NCI-H2107 (cell line): Measurements from ENCODE around the gene TEX44.
"Not testable (repeated sequence)": the region's sequence is repeated elsewhere in the genome, so short reads cannot be mapped to it uniquely, and the experiment has no call there.

ENCODE experiments used
- DNase-seq: peaks from one replicate; lab custom pipeline; 2025; lab: John Stamatoyannopoulos, UW

Gene TEX44

DNA sequence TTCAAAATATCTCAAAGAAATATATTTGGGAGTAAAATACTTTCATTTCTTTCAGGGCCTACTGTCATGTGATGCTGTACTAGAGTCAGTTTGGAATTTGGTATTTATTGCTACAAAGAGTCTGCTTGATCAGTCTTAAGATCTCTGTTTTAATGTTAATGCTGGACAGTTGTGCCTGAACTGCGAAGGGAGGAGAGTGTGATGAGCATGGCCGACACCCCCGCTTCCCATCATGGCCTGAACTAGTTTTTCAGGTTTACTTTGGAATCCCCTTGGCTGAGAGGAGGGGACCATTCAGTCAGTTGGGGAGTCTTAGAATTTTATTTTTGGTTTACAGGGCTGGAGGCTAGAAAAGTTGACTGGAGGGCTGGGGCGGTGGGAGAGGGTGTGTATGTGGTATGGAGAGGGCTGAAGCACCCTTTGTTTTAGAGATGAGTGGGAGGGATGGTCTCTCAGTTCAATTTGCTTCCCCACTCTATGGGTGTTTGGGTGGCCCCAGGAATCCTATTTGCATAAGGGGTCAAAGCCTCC, 20.9 kb upstream of the TEX44 start:
- no peak for DNase-seq

DNA sequence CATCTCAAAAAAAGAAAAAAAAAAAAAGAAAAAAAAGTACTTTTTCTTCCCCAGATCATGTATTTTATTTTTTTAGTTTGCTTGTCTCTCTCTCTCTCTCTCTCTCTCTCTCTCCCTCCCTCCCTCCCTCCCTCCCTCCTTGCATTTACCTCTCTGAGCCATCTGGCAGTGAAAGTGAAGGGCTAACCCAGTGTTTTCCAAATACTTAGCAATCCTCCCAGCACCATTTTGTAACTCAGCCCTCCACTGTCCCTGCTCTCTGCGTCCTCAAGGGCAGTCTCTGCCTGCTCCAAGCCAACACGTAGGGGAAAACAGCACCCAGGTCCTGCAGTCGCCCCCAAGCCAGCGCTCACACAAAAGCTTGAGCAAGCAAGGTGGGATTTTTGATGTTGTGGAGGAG, 19.6 kb upstream of the TEX44 start:
- DNase-seq, result no peak

DNA sequence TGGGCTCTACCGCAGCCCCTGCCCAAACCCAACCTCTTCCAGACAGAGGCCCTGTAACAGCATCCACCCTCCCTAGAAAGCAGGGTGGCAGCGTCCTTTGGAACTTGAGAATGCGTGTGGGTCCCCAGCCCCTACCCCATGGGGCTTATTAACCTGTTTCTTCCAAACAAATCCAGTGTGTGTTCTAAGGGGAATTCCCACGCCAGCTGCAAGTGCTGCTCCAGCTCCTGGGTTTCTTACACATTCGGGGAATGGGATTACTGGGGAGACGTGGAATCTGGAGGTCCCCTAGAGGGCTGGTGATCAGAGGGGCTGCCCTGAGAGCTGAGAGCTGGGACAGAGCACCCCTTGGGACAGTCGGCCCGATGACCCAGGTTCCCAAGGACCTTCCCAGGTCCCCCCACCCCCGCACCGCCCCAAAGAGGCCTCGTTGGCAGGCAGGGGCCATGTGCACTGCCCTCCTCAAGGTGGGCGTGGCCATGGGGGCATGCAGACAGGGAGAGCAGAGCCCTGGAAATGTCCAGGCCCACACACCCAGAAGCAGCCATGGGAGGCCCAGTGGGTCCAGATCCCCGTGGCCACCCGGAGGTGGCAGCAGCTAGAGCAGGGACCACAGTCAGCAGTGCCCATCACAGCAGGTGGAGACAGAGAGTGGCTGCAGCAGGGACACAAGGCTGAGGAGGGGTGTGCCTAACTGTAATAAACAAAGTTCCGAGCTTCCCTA, 18.8 kb upstream of the TEX44 start:
- no peak for DNase-seq

DNA sequence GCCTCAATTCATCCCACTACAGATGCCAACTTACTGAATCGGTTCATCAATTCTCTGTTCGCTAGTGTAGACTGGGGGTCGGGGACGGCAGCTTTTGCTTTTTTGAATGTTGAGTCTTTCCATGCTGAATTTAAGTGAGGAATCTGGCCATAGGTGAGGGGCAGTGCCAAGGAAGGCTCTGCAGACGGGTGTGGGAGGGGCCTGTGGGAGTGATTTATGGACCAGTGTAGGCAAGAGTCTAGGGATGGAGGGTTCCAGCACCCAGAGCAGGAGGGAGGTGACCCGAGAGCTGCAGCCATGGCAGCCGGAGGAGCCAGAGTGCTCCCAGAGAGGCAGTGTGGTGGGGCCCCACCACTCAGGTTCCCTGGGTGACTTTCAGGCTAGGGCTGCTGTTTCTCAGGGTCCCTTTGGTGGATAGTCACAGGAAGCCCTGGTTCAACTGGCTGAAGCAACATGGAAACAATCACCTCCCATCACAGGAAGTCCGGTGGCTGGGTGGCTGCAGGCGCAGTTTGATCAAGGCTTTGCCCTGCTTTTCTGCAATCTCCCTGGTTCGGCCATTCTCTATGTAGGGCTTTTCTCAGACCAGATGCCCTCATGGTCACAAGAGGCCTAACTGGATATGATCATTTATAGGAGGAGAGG, 16.9 kb upstream of the TEX44 start:
- DNase-seq, result no peak

DNA sequence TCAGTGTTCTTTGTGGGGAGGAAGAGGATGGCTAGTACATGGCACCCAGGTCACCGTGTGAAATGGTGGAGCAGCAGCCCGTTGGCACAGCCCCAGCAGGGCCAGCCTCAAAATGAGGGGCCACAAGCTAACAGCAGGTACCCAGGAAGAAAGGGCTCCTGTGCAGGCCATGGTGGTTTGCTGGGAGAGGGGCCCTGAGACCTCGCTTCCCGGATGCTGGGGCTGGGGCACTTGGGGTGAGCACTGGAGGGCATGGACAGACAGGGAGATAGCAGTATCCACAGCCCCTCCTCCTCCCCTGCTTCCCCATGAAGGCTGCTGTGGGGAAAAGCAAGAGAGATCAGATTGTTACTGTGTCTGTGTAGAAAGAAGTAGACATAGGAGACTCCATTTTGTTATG, 16.2 kb upstream of the TEX44 start:
- no peak for DNase-seq

DNA sequence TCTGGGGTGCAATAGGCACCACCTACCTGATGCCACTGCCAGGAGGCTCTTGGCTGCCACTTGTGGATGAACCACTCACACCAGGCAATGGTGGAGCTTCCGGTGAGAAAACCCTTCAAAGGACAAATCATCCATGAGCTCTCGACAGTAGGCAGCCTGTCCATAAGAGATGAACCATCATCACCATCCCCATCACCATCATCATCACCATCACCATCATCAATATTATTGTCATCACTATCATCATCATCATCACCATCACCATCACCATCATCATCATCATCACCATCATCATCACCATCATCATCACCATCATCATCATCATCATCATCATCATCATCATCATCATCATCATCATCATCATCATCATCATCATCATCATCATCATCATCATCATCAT, 14.0 kb upstream of the TEX44 start:
- not testable (repeated sequence) for DNase-seq

DNA sequence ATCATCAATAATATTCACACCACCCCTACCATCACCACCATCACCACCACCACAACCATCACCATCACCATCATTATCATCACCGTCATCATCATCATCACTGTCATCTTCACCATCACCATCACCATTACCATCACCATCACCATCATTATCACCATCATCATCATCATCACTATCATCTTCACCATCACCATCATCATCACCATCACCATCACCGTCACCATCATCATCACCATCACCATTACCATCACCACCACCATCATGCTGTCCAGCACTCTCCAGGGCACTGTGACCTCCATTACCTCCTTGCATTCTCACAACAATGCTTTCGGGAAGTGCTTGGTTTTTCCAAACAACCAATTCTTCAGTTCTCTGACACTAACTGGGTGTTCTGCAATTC, 13.1 kb upstream of the TEX44 start:
- DNase-seq, result no peak

DNA sequence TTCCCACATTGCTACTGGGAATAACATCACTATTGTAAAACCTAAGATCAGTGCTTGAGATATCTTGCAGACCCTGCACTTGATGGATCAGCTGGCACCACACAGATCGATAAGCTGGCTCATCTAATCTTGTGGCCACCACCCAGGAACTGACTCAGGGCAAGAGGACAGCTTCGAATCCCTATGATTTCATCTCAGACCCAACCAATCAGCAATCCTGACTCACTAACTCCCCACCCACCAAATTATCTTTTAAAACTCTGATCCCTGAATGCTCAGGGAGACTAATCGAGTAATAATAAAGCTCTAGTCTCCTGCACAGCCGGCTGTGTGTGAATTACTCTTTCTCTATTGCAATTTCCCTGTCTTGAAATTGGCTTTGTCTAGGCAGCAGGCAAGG, 11.3 kb upstream of the TEX44 start:
- no peak for DNase-seq

DNA sequence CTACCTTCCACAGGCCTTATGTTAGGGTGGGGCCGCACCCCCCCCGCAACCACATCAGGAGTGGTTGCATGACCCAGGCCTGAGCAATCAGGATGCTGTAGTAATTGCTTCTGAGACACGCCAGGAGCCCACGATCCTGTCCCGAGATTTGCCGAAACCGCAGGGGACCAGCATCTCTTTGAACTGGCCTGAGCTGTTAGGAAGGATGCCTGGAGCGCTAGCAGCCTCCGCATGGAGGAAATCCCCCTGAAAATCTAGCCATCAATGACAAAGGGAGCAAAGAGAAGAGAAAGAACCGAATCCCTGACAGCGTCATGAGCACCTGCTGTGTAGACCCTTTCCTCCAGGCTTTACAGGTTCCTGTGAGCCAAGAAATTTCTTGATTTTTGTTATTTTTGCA, 8.7 kb upstream of the TEX44 start:
- no peak for DNase-seq

DNA sequence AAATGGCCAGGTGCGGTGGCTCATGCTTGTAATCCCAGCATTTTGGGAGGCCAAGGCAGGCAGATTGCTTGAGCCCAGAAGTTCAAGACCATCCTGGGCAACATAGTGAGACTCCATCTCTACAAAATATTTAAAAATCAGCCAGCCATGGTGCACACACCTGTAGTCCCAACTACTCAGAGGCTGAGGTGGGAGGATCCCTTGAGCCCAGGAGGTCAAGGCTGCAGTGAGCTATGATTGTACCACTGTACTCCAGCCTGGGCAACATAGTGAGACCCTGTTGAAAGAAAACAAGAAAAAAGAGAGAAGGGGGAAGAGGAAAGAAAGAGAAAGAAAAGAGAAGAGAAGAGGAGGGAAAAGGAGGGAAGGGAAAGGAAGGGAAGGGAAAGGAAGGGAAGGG, 4.9 kb upstream of the TEX44 start:
- DNase-seq, result not testable (repeated sequence)

DNA sequence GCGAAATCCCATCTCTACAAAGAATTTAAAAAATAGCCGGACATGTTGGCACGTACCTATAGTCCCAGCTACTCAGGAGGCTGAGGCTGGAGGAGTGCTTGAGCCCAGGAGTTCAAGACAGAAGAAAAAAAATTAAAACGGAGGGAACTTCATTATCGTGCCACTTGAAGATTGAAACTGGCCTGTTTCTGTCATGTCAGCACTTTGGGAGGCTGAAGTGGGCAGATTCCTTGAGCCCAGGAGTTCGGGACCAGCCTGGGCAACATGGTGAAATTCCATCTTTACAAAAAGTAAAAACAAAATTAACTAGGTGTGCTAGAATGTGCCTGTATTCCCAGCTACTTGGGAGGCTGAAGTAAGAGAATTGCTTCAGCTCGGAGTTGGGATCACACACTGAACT, 3.0 kb upstream of the TEX44 start:
- no peak for DNase-seq

DNA sequence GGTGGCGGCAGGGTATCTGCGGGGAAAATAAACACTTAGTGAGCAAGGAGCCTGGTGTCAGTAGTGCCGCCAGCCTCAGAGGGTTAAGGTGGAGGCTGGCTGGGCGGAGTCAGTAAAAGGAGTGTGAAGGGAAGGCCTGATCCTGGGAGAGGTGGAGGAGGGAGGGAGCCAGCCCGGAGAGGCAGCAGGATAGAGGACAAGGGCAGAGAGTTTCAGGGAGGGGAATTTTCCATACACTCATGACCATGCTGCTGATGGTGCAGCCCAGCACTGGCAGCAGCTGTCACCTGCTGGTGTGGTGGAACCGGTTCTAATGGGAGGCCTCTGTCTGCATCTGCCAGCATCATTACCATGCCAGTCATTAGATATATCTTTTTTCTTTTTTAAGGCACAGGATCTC, 2.0 kb upstream of the TEX44 start:
- no peak for DNase-seq

DNA sequence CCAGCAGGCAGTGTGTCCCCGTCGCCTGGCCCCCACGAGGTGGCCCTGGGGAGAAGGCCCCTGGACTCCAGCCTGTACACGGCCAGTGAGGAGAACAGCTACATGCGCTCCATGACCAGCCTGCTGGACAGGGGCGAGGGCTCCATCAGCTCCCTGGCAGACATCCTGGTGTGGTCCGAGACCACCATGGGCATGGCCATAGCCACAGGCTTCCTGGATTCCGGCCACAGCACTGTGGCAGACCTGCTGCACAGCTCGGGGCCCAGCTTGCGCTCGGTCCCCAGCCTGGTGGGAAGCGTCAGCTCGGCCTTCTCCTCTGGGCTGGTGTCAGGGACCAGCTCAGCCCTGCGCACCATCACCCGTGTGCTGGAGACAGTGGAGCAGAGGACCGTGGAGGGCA, 1.0 kb downstream of the TEX44 start:
- no peak for DNase-seq

DNA sequence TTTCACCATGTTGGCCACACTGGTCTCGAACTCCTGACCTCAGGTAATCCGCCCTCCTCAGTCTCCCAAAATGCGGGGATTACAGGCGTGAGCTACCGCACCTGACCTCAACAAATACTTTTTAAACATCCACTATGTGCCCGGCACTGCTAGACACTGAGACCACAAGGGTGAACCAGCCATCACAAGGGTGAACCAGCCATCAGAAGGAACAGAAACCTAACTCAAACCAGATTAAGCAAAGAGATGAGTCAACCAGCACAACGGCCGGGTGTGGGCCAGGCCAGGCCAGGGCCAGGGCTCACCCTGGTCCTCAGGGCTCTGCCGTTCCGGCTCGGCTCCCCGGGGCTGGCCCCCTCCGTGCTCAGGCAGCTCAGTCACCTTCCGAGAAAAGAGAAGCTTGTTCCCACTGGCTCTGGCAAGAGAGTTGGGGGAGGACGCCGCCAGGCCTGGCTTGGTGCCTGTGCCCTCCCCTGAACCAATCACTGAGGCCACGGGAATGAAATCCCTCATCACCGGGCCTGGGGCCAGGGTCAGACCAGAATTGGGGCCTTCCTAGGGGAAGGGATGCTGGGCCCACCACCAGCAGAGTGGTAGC, 4.4 kb downstream of the TEX44 start:
- DNase-seq, result no peak

DNA sequence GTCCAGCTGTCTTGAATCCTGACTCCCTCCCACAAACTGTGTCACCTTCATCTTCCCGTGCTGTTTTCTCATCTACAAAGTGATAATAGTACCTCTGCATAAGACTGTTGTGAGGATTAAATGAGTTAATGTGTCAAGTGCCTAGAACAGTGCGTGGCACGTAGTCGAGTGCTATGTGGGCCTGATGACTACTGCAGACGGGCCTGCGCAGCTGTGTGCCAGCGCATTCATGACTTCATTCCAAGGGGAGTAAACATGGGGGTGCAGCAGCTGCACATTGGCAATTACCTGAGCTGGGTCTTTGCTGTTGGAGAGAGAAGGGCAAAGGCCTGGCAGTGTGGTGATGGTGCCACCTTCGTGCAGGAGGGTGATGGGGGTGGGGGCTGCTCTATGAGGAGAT, 5.0 kb downstream of the TEX44 start:
- no peak for DNase-seq

DNA sequence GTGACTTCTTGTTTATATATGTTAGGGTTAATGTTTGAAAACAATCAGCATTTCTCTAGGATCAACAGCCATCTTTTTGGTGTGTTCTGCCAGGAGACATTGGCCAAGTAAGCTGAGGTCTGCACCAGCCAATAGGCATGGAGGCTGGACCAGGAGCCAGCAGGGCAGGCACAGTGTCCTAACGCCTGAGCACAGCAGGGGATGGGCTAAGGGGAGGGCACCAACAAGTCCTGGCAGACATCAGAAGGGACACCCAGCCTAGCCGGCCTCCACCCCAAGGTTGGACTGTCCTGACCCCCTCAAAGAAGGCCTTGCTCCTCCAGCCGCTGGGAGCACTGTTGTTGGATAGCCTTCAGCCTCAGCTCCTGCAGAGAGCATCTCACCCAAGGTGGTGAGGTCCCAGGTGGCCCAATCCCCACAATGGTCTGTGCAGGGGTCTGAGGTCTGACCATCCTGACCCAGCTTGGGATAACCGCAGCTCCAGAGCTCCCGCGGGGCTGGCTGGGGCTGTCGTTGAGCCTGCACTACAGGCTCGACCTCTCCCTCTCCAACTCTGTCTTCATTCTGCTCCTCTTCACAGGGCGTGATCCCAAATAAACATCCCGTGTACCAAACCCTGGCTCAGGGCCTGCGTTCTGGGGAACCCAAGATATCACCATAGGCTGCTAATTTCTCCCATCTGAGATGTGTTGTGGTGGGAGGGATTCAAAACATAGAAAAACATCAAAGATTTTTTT, 8.1 kb downstream of the TEX44 start:
- DNase-seq, result no peak

DNA sequence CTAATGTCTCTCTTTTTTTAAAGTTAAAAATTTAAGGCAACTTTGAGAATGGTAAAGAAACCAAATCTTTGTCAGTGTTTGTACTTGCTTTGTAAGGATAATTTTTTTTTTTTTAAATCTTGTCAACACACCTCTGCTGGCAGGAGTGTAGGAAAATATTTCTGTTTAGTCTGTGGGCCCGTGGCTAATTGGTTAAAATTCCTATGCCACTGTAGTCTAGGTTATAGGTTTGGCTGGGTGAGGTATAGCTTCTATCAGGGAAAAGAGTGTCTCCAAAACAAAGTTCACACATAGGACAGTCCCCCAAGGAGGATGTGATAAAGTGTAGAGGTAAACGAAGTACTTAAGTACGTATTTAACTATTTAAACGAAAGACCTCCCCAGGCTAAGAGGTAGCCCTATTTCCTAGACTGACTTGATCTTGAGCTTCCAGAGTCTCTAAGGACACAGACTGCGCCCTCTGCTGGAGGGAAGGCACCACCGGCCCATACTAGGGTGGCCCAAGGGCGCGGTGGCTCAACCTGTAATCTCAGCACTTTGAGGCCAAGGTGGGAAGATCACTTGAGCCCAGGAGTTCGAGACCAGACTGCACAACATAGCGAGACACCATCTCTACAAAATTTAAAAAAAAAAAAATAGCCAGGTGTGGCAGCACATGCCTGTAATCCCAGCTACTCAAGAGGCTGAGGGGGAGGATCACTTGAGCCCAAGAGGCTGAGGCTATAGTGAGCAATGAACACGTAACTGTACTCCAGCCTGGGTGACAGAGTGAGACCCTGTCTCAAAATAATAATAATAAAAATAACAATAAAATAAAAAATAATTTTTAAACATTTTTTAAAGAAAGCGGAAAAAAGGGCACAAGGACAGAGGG, 8.9 kb downstream of the TEX44 start:
- DNase-seq, result peak; percentile 64

DNA sequence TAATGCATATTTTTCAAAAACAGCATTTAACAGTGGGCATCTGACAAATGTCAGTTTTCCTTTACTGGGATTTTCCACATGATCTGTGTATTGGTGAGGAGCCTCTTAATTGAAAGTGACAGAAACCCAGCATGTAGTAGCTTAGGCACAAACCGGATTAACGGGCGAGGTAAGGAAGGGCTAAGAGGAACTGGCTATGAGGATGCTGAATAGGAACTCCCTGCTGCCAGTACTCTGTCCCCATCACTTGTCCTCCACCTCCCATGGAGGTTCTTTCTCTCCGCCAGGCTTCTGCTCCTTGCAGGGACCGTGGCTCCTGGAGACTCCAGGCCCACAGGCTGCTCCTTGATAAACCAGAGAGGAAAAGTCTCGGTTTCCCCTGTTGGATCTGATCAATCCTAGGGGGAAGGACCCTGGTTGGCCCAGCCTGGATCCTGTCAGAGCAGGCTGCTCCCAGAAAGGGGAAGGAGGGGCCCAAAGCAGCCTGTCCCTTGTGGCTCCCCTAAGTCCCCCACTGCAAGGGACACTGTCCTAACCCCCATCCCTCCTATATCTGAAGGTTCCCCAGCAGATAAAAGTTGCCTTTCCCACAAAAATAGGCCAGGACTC, 10.3 kb downstream of the TEX44 start:
- no peak for DNase-seq

DNA sequence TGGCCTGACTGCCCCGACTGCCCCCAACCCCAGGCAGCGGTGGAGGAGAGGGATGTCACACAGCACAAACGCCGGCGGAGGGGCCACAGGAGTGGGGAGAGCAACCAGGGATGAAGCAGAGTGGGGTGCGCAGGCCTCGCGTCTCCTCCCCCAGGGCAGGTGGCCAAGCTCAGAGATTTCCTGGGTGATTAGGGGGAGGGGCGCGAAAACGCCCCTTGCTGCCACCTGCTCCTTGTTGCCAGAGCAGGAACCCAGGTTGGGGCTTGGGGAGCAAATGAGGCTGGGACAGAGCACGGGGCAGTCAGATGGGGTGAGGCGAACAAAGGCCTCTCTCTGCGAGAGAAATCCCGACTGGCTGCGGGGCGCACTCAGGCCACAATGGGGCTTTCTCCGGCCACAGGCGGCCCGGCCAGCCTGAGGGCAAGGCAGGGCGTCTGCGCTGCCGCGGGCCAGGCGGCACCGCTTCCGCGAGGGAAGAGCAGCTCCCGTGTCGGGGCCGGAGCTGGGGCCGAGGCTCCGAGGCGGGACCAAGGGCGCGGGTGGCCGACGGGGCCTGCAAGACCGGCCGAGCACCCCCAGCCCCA, 11.5 kb downstream of the TEX44 start:
- no peak for DNase-seq

DNA sequence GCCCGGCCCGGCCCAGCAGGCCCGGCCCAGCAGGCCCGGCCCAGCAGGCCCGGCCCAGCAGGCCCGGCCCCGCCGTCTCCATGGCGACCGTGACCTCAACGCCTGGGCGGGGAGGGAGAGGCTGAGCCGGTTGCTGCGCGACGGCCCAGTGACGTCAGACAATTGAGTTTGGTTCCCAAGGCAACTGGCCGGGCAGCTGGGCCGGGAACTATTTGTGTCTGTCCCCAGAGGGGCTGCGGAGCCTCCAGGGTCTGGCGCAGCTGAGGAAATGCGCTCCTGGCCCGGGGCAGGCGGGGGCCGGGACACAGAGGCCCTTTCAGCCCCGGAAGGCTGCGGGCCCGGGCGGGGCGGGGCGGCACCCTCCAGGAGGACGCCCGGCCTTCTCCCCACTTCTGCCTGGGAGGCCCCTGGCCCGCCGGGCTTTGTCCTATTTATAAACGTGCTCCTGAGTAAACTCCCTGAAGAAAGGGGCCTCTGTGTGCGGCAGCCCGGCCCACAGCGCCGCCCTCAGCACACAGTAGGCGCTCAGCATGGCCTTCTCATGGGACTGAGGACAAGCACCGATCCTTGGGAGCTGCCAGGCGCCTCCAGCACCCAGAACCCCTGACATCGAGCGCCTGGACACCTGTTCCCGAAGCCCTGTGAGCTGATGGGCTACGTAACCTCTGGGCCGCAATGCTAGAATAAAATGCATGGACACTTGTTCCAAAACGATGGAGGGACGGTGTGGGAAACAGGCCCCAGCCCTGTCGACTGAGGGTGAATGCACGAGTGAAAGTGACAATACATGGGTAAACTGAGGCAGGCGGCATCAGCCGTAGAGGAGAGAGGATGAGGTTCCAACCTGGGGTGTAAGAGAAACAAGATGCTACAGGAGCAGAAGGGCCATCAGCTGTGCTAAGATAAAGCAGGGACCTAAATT, 12.3 kb downstream of the TEX44 start:
- peak; percentile 94 for DNase-seq
